Activated CD8-positive, alpha-beta memory T cell treated with anti-CD3 and anti-CD28 coated beads for 4 hours (primary cell): Measurements from ENCODE around the gene FAM163A.
"Not testable (repeated sequence)": the region's sequence is repeated elsewhere in the genome, so short reads cannot be mapped to it uniquely, and the experiment has no call there.

ENCODE experiments used
- DNase-seq, 2 donors: peaks; one replicate each; pipeline ENCODE4 v3.0.0-alpha.2; 2020; ENCODE audit warnings: low read depth in 2 of 2

Gene FAM163A

DNA sequence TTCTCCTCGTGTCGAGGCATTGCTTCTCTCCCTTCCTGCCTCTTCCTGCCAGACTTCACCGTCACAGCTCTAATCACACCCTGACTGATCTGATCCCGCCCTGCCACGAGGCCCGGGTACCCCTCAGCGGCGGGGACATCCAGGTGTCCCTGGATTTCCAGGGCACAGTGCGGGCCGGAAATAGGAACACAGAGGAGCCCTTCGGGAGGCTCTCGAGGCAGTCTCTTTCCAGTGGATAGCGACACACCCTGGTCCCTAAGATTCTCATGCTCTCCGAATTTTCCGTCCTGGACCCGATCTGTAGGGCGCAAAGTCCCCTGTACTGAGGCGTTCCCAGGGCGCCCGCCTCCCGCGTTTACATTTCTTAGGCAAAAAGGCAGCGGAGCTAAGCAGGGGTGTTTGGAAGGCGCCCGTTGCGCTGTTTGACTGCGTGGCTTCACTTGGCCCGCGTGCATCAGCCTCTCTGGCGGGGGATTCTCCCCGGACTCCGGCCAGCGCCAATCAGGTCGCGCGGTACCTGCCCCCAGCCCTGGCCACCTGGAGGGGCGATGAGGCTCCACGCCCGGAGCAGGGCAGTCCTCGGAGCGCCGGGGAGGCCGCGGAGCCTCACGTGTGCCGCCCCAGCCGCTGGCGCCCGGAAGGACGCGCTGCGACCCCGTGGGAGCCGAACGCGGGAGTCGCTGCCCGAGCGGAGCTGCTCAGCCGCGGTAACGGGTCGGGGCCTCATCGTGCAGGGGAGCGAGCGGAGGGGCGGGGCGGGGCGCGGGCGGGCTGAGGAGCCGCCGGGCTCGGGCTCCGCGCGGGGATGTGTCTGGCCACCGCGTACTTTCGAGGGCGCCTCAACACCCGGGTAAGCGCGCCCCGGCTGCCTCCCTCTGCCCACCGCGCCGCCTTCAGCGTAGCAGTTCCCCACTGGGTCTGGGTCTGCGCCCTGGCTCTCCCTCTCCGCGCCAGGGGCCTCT is at the start of gene FAM163A:
Gene FAM163A, plus strand, starts transcription at position 575 of the 962 bp plus-strand sequence. CDS start 69,807 bp downstream, outside the sequence.
- DNase-seq: no peak

DNA sequence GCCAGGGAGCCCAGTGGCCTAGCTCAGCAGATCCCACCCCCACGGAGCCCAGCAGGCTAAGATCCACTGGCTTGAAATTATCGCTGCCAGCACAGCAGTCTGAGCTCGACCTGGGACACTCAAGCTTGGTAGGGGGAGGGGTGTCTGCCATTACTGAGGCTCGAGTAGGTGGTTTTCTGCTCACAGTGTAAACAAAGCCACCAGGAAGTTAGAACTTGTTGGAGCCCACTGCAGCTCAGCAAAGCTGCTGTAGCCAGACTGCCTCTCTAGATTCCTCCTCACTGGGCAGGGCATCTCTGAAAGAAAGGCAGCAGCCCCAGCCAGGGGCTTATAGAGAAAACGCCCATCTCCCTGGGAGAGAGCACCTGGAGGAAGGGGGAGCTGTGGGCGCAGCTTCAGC is 48.6 kb upstream of the FAM163A start:
- not testable (repeated sequence) for DNase-seq

DNA sequence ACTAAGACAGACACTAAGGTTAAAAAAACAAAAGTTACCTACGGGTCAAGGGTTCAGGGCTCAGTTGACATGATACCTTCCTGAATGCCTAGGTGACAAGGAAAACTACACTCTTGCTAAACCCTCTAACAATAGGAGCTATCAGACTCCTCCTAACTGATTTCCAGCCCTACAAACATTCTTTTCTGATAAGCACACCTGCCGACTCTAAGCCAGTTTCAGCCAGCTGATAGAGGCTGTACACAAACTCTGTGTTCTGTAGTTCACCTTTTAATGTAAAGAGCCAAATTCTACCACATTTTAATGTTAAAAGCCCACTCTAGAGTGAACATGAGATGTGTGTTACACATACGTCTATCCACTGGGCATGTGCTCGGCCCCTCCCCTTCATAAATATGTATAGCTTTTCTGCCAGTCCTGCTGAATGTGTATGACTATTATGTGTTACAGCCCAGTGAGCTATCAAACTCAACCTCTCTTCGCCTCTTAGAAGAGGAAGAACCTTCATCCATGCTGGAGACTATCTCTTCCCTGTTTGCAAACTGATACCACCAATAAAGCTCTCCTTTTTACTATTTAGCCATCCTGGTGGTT is 40.0 kb upstream of the FAM163A start:
- DNase-seq: no peak

DNA sequence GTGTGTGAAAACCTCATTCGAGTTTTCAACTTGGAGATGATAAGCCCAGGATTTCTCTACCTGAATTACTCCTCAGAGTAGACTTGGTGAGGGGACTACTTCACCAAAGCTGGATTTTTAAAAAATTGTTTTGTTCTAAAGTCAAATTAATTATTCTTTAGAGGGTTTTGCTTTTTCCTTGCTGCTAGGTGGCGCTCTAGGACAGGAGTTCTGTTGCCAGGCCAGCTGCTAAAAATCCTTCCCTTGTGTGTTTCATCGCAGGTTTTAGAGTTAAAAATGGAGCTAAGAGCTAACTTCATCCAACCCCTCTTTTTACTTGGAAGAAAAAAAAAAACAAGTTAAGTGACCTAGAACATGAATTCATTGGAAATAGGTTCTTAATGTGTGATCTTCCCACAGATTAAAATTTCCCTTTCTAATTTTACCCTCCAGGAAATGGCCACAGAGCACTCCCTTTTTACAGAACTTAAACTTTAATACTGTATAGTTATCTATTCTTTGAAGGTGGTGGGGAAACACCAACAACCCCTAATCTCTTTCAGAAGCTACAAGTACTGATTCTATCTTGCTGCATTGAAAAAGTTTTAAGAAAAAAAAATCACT is 36.7 kb upstream of the FAM163A start:
- DNase-seq: peak in 1 of 2 donors; percentile 13

DNA sequence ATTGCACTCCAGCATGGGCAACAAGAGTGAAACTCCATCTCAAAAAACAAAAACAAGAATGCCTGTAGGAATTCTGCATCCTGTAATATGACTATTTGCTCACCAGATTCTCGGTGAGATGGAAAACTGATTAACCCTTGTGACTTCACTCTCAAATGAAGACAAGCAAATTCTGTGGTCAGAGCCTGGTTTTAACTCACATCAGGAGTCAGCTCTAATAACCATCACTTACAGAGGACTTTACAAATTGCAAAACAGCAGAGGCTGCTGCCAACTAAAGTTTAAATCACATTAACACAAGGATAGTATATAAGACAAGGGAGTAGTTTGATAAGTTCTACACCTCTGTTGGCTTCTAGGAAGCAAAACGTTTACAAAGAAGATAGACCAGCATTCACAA is 35.7 kb upstream of the FAM163A start:
- no peak for DNase-seq

DNA sequence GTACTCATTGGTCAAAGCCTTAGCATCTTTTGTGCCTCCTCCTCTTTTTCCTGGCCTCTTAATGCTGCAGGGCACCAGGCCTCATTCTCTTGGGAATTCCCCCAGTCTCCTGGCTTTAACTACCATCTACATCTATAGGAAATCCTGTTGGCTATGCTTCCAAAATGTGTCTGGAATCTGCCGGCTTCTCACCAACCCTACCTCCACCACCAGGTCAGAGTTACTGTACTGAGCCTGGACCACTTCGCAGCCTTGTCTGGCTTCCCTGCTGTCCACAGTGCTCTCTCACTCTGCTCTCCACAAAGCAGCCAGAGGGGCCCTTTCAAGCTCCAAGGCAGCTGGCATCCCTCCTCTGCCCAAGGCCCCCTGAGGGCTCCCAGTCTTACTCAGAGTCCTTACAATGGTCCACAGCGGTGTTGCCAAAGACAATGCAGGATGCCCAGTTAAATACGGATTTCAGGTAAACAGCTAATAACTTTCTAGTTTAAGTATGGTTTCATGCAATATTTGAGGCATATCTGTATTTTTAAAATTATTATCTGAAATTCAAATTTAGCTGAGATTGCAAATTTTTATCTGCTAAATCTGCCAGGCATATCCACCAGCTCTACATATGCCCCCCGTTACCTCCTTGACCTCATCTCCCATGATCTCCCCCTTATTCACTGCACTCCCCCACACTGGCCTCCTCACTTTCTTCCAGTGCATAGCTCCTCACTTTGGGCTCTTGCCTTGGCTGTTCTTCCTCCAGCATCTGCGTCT is 34.5 kb upstream of the FAM163A start:
- no peak for DNase-seq

DNA sequence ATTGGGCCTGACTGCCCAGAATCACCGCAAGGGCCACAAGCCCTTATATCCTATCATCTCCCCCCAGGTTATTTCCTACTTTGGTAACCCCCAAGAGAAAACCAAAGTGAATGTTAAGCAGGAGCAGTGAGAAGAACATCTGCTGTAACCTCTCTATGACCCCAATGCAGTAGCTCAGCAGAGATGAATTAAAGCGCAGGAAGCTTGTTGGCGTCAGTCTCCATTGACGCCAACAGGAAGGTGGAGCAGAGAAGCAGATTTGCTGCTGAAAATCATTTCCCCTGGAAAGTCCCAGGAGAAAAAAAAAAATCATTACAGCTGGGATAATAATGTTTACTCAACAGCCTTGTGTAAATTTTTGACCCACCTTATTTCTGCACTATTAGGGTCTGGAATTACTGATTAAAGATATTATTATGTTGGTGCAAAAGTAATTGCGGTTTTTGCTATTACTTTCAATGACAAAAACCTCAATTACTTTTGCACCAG is 33.2 kb upstream of the FAM163A start:
- no peak for DNase-seq

DNA sequence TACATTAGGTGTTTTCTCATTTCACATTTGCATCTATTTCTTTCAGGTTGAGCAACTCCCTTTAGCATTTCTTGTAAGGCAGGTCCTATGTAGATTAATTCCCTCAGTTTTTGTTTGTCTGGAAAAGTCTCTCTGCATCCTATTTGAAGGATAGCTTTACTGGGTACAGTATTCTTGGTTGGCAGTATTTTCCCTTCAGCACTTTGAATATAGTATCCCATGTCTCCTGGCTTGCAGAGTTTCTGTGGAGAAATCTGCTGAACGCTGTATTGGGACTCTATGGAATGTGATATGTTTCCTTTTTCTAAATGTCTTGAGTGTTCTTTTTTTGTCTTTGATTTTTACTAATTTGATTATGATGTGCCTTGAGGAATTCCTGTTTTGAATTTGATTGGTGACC is 28.9 kb upstream of the FAM163A start:
- DNase-seq: no peak

DNA sequence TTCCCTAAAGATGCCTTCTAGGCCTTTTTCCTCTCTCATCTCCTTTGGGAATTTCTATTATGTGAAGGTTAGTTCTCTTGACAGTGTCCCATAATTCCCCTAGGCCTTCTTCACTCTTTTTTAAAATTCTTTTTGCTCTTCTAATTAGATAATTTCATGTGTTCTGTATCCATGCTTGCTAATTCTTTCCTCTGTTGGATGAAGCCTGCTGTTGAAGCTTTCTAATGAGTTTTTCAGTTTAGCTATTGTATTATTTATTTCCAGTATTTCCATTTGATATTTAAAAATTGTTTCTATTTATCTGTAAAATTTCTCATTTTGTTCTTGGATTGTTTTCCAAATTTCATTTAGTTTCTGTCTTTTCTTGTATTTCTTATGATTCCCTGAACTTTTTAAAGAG is 28.5 kb upstream of the FAM163A start:
- no peak for DNase-seq

DNA sequence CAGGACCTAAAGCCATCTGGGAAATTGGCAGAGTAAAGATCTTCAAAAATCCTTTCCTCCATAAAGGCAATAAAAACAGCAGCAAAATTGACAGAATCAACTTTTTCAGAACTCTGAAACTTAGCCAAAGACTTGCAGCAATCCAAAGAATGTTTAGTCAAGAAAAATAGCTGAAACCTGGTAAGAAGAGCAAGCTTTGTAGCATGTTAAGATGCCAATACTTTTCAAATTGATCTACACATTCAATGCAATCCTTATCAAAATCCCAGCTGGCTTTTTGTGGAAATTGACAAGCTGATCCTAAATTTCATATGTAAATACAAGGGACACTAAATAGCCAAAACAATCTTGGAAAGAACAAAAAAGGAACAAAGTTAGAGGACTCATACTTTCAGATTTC is 23.8 kb upstream of the FAM163A start:
- no peak for DNase-seq

DNA sequence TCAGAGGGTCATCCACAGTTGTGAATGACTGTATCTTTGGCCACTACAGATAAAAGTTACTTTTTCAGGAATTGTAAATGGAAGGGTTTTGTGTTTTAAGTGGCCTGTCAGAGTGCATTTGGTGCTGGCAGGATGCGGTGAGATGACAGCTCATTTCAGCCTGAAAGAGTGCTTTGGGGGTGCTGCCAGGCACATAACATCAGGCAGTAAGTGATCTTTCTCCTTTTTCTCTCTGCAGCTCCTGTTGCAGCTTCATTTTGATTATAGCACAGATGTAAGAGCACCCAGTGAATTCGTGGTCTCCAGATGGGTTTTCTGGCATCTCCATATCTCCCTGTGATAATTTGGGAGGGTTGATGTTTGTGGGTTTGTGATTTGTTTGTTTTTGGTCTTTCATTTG is 14.8 kb upstream of the FAM163A start:
- no peak for DNase-seq

DNA sequence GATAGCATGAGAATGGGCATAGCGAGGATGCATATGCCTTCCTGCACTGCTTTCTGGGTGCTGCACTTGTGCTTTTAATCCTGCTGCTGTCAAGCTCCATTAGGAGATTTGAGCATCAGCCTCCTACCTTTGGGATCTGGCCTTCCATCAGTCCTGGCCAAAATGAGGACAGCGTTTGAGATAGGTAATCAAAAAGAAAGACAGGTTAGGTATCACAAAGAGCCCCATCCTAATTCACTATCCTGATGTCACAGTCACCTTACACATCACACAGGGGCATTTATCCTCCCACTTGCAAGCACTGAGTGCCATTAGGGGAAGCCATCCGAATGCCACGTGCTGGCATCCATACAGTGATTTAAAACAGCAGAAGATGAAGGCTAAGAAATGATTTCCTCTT is 13.2 kb upstream of the FAM163A start:
- no peak for DNase-seq

DNA sequence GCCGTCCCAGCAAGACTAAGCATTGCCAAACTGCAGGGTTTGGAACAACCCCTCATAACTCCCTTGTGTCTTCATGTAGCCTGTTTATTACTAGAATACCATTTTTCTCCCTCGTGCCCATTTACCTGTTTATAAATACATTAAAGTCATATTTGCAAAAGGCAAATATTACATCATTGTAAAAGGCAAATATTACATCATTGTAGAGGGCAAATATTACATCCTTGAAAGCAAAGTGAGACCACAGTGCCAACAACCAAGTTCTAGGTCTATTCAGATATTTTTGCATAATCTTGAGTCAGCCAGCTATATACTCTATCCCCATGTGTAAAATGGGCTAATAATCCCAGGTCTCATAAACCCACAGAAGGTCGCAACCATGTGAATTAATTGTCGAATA is 11.4 kb upstream of the FAM163A start:
- DNase-seq: no peak

DNA sequence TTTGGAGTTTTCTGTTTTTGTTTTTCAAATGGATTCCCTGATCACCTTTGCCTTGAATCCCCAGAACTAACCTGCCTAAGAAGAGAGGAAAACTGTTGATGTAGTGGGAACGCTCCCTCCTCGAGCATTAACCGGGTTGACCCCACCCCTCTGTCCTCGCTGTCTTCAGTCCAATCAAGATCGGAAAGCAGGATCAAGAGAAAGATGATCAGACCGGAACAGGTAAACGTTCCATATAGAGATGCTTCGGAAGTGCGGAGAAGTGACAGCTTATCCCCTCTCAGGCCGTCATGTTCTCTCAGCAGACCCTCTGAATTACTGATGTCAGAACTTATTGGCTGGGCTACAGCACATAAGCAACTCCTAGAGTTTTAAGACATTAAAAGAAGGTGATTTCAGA is 800 bp upstream of the FAM163A start:
- DNase-seq: no peak

DNA sequence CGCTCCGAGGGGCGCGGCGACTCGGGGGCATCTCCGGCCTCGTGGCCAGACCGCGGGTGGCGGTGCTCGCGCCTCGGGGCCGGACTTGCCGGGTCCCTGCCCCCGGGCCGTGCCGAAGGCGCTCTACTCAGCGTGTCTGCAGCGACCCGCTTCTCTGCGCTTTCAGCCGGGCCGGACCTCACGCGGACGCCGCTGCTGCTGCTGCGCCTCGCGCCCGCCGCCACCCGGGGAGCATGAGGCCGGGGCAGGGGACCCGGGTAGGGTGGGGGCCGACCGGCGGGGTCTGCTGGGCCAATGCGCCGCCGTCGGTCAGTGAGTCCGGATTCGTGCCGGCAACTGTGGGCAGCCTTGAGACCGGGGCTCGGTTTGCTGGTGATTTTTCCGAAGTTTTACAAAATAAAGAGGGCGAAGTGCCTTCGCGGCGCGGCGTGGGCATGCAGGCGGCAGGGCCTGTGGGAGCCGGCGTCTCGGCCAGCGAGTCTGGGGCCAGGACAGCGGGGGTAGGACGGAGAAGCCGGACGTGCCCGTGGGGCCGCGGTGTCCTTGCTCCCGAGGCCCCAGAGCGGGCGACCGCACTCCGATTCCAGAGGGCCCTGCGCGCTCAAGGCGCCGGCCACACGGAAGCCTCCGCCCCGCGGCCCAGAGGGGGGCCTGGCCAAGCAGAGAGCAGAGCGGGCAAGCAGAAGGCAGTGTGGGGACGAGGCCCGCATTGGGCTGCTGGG is 749 bp downstream of the FAM163A start:
- DNase-seq: no peak

DNA sequence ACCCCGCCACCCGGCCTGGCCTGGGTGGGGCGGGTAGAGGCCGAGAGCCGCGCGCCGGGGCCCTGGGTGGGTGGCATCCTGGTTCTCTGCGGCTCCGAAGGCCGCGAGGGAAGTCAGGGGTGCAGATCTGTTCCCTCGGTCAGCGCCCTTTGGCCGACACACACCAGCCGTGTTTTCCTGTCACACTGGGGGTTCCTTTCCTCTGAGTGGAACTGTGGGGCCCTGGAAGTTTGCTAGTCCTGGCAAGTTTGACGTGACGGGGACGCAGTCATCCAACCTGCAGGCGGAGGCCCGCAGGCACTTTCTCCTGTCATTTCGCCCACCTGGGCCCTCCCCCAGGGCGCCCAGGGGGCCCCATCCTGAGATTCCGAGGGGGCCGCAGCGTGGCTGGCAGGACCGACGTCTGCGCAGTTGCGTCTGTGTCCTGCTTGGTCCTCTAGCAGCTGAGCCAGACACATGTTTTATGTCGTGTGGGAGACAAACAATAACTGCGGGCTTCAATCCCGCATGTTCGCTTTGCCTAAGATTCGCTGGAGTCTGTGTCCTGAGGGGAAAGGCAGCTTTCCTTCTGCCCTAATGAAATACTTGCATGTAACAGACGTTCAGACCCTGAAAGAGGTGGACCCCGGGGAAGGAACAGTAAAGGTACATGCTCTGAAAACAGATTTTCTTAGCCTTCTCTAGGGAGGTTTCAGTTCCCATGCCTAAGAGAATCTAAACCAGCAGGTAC is 1.5 kb downstream of the FAM163A start:
- no peak for DNase-seq

DNA sequence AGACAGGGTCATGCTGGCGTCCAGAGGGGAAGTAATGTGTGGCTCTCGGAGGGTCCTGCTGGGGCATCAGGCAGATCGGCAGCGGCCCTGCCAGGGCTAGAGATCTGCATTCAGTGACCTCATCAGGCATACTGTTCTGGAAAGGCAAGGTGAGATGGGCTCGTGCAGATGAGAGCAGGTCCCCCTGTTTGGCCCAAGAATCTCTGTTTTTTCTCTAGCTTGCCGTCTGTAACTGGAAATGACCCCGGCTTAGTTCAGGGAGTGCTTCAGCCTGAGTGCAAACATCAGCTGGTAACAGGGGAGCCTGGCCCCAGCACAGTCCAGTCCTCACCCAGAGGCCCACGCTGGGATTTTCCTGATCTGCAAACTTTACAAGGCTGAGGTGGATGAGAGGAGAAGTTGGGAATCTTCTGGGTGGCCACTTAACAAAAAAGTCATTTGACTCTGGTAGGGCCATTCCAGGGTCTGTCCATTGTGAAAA is 2.1 kb downstream of the FAM163A start:
- no peak for DNase-seq

DNA sequence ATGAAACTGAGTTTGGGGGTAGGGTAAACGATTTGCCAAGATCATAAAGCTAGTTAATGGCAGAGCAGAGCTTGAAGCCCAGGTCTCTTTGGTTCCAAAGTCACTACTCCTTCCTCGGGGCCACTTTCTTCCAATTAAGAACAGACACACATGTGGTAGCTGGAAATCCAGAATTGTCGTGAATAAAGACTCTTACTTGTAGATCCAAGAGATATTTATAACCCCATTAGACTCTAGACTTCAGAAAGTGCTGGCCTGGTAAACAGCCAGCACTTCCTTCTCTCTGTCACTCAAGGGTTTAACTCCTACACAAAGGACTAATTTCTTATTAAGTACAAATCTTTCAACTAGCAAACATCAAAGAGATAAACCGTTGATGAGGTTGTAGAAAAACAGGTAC is 2.7 kb downstream of the FAM163A start:
- no peak for DNase-seq

DNA sequence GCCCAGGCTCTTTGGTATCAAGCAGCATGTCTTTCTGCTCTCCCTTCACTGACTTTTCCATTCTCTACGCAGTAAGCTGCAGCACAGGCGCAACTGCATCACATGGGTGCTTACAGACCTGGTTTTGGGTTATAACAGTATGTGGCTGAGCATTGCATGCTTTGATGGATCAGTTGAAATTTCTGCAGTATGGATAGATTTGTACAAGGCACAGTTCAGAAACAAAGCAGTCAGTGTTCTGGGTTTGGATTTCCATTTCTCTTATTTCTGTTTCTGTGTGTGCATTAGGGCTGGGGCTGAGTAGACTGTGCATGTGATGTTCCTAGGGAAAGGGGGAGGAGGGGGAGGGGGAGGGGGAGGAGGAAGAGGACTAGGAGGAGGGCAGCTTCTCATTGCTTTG is 4.5 kb downstream of the FAM163A start:
- no peak for DNase-seq

DNA sequence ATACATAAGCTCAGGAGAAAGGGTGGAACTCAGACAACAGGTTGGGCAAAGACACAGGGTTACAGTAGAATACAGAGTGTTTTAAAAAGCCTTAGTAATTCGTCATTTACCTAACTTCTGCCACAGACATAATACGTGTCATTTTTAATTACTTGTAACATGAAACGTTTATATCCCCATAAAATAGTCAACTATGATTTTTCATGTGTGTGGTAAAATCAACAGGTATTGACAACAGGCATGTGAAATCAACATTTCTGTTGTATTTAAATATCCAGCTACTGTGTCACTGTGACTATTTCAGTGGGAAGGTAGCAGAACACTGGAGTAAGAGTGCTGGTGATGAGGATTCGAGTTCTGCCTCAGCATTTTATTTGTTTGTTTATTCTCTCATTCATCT is 5.7 kb downstream of the FAM163A start:
- DNase-seq: no peak
